Measurements from ENCODE around the gene CDK5R1. TPM values are rescaled to one million over a fixed set of nuclear protein-coding genes. Genes with fewer than 3 reads are reported as not detected.

CDK5R1 gene
- polyA plus RNA-seq, 3 donors: 0.44 to 1.0 (median 0.48) TPM

- peaks cover 5 to 16% of the 10 kb centered on the region in 2 donors for H3K36me3 ChIP-seq (replicated peaks in 1 of 2; ENCODE audit: control insufficient read depth in 1 of 2, insufficient read depth in 2 of 2, low read length in 2 of 2)
- intact Hi-C loops (cut with micrococcal nuclease): loop anchor here in 1 of 2 donors (5.0 kb wide), 1 partner anchor 118 kb away; no protein-coding TSS in a partner anchor
- H3K27ac ChIP-seq (ENCODE audit: low read depth in 1 of 2, low read length in 2 of 2): no peak overlapping the region
- H3K36me3 Mint-ChIP-seq: peaks cover 30 to 36% of the 10 kb centered on the region in 2 donors
- peak overlapping the region in 2 of 7 donors; percentile 18 to 30 for H3K27ac Mint-ChIP-seq
- H3K27me3 Mint-ChIP-seq (ENCODE audit: low read depth in 3 of 3): peaks cover 0 to 9% (median 6%) of the 10 kb centered on the region in 3 donors
- H3K4me2 ChIP-seq (replicated peaks; ENCODE audit: extremely low read depth, low read length, poor library complexity, severe bottlenecking): peak overlapping the region; percentile 82
- peaks cover 0 to 3% of the 10 kb centered on the region in 2 donors for H3K27me3 ChIP-seq (ENCODE audit: control insufficient read depth in 2 of 2, insufficient read depth in 2 of 2, low read length in 2 of 2)
- peaks cover 22% of the 10 kb centered on the region for H4K20me1 ChIP-seq (ENCODE audit: insufficient read depth, low read length)
- TF ChIP-seq CTCF (IDR thresholded peaks at IDR 0.05): no peak
- H3K4me3 Mint-ChIP-seq: peak overlapping the region; percentile 49 to 90
- H2AFZ ChIP-seq (ENCODE audit: insufficient read depth, low read depth, low read length, poor library complexity, severe bottlenecking): no peak overlapping the region
- H3K4me3 ChIP-seq (replicated peaks in 1 of 3; ENCODE audit: low read depth in 2 of 3, low read length in 3 of 3): peak overlapping the region in 1 of 3 experiments; percentile 78
- 75% methylated on average over 6 of the region's 10 CpGs for WGBS (ENCODE audit: insufficient coverage)
- H3K9me3 Mint-ChIP-seq: peaks cover 0 to 4% (median 0%) of the 10 kb centered on the region in 7 donors
- no peak for DNase-seq
- H3K79me2 ChIP-seq (ENCODE audit: insufficient read depth, low read length): peaks cover 26% of the 10 kb centered on the region
- H3K4me1 Mint-ChIP-seq: peaks cover 72% of the 10 kb centered on the region
- H3K9ac ChIP-seq (ENCODE audit: insufficient read depth, low read length, poor library complexity, severe bottlenecking): no peak overlapping the region
- H3K4me1 ChIP-seq (ENCODE audit: control insufficient read depth in 1 of 2, insufficient read depth in 2 of 2, low read length in 2 of 2): peaks cover 69 to 75% of the 10 kb centered on the region in 2 donors
- H3K9me3 ChIP-seq (replicated peaks in 1 of 2; ENCODE audit: control insufficient read depth in 1 of 2, insufficient read depth in 1 of 2, low read length in 2 of 2): no peaks in the 10 kb centered on the region
Measured at GRCh38 chr17:32489320-32490100, 2.7 kb downstream of the CDK5R1 start.

GRCh38 chr17:32490101-32490482 lies 3.3 kb downstream of the CDK5R1 start:
- H3K27me3 Mint-ChIP-seq (ENCODE audit: low read depth in 3 of 3): peaks cover 0 to 9% (median 6%) of the 10 kb centered on the region in 3 donors
- Histone ChIP-seq H3K4me3 (replicated peaks in 1 of 3; ENCODE audit: low read depth in 2 of 3, low read length in 3 of 3) (peak overlapping the region in 1 of 3 experiments; percentile 78), H3K9me3 (replicated peaks in 1 of 2; ENCODE audit: control insufficient read depth in 1 of 2, insufficient read depth in 1 of 2, low read length in 2 of 2) (no peaks in the 10 kb centered on the region), H3K9ac (ENCODE audit: insufficient read depth, low read length, poor library complexity, severe bottlenecking) (no peak overlapping the region), H3K4me2 (replicated peaks; ENCODE audit: extremely low read depth, low read length, poor library complexity, severe bottlenecking) (peak overlapping the region; percentile 82), H2AFZ (ENCODE audit: insufficient read depth, low read depth, low read length, poor library complexity, severe bottlenecking) (no peak overlapping the region), H4K20me1 (ENCODE audit: insufficient read depth, low read length) (peaks cover 22% of the 10 kb centered on the region), H3K27me3 (ENCODE audit: control insufficient read depth in 2 of 2, insufficient read depth in 2 of 2, low read length in 2 of 2) (peaks cover 0 to 3% of the 10 kb centered on the region in 2 donors), H3K79me2 (ENCODE audit: insufficient read depth, low read length) (peaks cover 26% of the 10 kb centered on the region), H3K4me1 (ENCODE audit: control insufficient read depth in 1 of 2, insufficient read depth in 2 of 2, low read length in 2 of 2) (peaks cover 75 to 81% of the 10 kb centered on the region in 2 donors), H3K27ac (ENCODE audit: low read depth in 1 of 2, low read length in 2 of 2) (no peak overlapping the region), H3K36me3 (replicated peaks in 1 of 2; ENCODE audit: control insufficient read depth in 1 of 2, insufficient read depth in 2 of 2, low read length in 2 of 2) (peaks cover 5 to 16% of the 10 kb centered on the region in 2 donors)
- H3K36me3 Mint-ChIP-seq: peaks cover 30 to 36% of the 10 kb centered on the region in 2 donors
- H3K4me1 Mint-ChIP-seq: peaks cover 78% of the 10 kb centered on the region
- 98% methylated on average over 8 of the region's 16 CpGs for whole genome bisulfite sequencing (ENCODE audit: insufficient coverage)
- no peak overlapping the region for H3K27ac Mint-ChIP-seq
- DNase-seq: no peak
- intact Hi-C loops (cut with micrococcal nuclease): no loop called here
- no peak for TF ChIP-seq CTCF (IDR thresholded peaks at IDR 0.05)
- no peak overlapping the region for H3K4me3 Mint-ChIP-seq
- H3K9me3 Mint-ChIP-seq: peaks cover 0 to 4% (median 0%) of the 10 kb centered on the region in 7 donors

Data from CD14-positive monocyte (primary cell).